HG02678 (cell line): ENCODE data around the gene AKAP8.
A peak's percentile ranks its signal among the peaks of the same experiment; 100 is the strongest.
"Not testable (repeated sequence)": the region's sequence is repeated elsewhere in the genome, so short reads cannot be mapped to it uniquely, and the experiment has no call there.

Experiments
- ATAC-seq: cut with Tn5 transposase; IDR thresholded peaks from one replicate; pipeline ENCODE4 v1.9.1; 2021; ENCODE audit warnings: mild to moderate bottlenecking, moderate library complexity; ENCODE audit not compliant: unreplicated experiment

Gene AKAP8

DNA sequence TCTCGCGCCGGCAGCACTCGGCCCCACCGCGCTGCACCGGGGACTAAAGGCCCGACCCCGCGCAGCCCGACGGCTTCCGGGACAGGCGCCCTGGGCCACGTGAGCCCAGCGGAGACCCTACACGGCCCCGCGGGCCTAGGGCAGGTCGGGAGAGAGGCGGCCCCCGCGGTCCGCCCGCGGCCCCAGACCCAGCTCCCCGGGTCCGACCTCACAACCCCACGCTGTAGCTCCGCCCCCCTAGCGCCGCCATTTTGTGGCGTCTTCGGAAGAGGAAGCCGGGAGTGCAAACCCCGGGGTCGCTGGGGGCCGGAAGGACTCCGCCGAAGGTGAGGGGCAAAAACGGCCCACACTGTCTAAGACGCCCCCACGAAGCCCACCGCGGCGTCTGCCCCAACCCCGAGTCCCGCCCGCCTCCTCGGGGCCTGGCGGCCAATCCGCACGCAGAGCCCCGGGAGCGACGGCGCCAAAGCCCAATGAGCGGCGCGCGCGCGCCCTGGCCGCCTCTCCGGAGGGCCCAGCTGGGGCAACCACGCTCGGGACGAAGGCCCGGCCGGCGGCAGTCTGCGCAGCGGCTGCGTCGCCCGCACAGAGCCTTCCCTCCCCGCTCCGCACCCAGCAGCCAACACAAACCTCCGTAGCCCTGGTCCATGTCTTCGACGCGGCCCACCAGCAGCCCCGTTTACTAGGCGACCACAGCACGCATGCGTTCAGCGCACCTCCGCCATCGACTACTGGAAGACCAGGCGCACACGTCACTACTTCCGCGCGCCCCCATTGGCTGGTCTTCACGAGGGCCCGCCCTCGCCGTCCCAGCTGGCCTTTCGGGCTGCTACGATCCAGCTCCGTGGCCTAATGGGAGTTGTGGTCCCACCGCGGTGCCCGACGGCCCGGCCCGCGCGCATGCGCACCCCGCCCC, at the start of gene AKAP8:
TSS of gene AKAP8 (minus strand) at position 705 of the 916 bp plus-strand sequence. CDS start at position 649, 56 bp downstream.
- peak; percentile 86 for ATAC-seq

DNA sequence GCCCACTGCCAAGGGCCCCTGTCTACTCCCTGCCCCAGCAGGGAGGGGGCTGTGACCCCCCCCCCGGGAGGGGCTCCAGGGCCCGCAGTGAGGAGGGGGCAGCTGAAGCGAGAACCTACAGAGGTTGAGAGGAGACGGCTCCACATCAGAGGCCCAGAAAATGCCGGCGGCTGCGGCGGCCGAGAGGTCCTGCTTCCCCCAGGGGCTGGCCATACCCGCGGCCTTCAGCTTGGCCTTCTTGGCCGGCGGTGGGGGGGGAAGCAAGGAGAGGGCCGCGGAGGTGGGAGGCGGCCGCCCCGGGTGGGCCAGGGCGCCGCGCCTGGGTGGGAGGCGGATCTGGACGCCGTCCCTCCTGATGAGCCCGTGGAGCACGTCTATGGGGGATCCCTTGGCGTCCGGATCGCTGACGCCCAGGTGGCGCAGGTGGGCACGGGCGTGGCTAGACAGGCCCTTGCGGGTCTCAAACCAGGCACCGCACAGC, 48.4 kb upstream of the AKAP8 start:
- no peak for ATAC-seq

DNA sequence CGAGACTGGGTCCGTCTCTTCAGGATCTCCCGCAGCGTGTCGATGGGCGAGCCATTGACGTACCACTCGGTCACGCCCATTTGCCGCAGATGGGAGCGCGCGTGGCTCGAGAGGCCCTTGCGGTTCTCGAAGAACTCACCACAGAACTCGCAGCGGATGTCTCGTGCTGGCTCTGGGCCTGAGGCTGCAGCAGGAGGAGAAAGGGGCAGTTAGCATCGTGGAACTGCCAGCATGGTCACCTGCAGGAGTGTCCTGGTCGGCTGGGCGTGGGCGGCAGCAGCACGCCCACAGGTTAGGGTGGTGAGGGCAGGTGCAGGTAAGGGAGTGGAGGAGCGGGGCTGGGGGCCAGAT, 47.7 kb upstream of the AKAP8 start:
- no peak for ATAC-seq

DNA sequence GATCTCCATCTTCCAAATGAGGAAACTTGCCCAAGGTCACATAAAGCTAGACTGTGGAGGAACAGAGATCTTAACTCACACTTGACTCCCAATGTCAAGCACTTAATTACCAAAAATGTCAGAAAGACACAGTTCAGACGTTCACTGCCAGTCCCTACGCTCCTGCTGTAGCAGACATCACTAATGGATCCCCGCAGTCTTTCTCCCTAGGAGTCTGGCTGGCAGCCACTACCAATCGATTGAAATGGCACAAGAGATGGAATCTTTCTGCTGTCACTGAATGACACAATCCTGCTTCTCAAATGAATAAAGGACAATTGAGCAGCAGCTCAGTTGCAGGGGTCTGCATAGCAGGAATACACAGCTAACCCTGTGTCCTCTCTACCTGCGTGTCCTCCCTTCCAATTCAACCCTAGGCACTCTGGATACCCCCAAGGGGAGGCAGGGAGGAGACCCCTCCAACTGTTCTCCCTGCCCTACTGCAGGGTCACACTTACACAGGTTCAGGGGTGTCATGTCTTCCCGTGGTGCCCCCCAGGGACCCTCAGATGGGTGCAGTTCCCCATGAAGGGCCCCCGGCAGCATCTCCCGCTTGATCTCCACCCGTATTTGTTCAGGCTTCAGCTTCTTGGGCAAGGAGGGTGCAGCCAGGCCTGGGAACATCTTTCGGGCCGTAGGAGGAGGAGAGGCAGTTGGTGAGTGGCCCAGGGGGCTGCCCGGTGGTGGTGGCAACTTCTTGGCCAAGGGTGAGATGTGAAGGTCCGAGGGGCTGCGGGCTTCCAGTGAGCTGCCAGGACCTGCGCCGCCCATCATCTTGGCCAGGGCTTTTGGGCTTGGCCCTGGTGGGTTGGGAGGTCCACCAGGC, 47.1 kb upstream of the AKAP8 start:
- ATAC-seq, result no peak

DNA sequence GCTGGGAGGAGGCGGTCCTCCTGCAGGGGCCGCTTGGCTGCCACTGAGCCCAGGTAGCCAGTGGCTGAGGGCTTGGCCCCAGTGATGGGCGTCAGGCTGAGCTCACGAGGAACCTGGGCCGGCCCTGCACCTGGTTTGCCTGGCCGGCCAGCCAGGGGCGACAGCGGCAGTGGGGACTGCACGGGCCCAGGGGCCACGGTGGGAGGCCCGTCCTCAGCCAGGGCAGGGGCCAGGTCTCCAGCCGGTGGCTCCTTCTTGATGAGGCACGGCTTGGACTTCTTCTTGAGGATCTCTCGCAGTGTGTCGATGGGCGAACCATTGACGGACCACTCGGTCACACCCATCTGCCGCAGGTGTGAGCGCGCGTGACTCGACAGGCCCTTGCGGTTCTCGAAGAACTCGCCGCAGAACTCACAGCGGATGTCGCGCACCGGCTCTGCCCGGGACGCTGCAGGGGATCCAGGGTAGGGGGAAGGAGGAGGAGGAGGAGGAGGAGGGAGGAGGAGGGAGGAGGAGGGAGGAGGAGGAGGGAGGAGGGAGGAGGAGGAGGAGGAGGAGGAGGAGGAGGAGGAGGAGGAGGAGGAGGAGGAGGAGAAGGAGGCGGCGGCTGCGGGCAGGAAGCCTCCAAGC, 45.8 kb upstream of the AKAP8 start:
- no peak for ATAC-seq

DNA sequence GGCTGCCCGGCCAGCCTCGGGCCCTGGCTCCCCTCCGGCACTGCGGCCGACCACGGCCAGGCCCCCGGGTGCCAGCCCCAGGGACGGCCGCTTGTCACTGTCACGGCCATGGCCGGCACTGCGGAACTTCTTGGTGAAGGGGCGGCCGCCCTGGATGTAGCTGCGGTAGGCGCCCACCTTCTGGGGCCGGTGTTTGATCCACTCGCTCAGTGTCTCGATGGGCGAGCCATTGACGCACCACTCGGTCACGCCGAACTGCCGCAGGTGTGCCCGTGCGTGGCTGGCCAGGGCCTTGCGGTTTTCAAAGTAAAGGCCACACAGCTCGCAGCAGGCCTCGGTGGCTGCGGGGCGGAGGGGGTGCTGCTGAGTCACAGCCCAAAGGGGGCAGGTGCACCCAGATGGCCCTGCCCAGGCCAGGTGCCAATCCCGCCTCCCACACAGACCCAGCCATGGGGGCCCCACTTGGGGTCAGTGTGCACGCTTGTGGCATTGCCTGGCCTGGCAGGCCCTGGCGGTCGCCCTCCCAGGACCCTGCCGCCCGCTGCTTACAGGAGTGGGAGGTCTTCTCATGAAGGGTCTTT, 45.2 kb upstream of the AKAP8 start:
- ATAC-seq, result no peak

DNA sequence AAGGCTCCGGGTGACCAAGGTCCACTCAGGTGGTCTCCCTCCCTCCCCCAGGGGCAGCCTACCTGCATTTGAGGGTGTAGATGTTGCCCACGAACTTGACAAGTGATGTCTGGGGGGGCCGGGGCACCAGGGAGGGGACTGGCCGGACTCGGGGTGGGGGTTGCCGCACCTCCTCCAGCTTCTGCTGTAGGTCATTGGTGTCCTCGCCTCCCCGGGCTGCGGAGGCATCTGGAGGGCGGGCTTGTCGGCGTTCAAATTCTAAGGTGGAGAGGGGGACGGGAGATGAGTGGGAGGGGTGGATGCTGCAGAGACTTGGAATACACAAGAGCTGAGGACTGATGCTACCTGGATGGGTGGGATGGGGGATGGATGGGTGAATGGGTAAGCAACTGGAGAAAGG, 44.5 kb upstream of the AKAP8 start:
- ATAC-seq, result no peak

DNA sequence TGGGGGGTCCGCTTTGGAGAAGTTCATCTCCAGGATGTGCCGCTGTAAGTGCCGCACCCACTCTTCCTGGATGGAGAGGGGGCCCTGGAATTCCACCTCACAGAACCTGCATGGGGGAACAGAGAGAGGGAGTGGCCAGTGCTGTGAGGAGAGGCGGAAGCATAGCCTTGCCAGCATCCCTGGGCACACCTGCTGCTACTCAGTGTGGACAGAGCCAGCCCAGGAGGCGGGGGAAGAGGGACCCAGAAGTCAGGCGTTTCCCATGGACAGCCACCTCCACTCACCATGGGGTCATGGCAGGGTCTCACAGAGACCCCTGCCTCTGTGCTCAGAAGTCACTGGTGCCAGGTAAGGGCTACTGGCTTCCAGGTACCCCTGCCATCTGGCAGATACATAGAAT, 43.5 kb upstream of the AKAP8 start:
- ATAC-seq, result no peak

DNA sequence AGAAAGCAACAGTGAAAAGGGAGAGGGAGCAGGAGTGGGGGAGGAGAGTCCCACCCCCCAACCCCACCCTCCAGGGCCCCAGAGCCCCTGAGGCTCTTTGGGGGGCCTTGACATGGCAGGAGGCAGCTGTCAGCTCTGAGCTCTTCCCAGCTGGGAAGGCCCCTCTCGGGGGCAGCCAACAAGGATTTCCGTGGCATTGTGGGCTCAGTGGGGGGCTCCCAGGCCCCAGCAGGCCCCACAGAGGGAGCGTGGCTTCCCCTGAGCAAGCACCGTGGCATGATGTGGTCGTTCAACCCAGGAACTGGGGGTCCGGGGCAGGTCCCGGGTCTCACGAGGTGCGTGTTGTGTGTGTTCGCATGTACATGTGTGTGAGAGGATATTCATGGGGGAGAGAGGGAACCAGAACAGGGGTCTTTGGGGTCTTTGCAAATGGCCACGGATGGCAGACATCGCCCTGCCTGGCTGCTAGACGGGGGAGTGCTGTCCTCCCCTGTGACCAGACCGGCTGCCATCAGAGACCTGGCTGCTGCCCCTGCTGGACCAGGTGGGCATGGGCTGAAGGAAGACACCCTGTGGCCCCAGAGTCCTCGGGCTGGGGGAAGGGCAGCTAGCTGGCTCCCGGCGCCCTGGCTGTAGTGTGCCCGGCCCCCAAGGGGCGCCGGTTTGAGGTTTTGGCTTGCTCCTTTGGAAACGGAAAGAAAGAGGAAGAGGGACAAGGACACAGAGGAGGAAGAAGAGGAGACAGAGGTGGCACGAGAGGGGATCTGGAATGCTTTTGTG, 42.9 kb upstream of the AKAP8 start:
- no peak for ATAC-seq

DNA sequence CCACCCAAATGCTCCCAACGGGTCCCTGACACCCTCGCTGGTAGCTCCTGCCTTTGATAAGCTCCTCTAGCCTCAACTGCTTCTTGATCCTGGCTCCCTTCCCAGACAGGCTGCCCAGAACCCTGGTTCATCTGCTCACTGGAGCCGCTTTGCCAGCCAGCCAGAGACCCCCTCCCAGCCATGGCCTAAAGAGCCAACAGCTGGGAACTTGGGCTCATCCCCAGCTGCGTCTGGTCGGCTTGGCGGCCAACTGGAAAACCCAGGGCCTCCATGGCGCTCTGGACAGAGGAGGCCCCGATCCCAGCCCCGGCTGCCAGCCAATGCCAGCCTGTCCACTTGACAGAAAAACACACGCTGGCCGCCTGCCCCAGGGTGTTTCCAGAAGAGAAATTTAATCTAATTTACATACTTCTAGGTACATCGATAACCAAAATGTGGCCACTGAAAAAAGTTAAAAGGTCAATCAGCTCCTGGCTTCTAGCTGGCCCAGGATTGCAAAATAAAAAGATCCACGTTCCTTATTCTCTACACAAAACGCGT, 42.2 kb upstream of the AKAP8 start:
- ATAC-seq, result no peak

DNA sequence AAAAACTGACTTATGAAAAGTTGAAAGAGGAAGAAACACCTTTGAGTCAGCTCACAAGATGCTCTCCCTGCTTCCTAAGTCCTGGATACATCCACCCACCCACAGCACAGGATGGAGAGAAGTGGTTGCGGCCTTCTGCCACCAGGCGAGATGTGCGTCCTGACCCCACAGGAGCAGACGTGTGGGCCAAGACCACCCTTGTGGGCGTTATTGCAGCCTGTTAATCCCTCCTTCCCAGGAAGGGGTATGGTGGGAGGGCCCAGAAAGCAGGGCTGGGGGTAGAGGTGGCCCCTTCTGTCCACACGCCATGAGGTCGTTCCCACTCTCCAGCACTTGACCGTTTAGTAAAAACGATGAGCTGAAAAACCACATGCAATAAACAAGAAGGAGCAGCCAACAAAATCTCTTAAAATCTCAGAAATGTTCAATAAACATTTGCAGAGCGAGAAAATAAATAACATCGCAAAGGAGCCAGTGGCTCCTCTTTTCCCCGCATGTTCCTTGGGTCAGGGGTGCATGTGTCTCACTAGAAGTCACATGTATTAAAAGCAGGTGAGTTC, 41.6 kb upstream of the AKAP8 start:
- no peak for ATAC-seq

DNA sequence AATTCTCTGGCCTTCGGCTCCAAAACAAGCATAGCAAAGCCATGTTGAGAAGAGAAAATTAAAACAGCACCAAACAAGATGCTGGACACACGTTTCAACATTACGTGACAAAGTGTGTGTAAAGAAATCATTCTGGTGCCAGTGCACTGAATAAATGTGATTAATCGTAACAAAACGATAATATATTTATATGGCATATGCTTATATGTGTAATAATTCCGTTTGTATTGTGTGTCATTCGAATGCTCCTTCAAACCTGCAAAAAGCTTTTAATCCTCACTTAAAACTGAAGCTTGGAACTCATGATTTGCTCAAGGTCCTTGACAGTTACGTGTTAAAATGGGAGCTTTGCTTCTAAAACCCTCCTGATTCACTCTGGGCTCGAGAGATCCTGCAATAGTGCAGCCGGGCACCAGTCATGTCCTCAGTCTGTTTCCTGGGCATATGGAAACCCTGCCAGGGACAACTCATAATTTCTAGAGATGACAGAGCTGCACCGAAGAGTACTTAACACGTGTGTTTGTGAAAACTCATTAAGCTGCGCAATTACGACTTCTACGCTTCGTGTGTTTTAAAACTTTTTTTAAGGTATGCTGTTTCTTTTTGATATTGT, 39.9 kb upstream of the AKAP8 start:
- no peak for ATAC-seq

DNA sequence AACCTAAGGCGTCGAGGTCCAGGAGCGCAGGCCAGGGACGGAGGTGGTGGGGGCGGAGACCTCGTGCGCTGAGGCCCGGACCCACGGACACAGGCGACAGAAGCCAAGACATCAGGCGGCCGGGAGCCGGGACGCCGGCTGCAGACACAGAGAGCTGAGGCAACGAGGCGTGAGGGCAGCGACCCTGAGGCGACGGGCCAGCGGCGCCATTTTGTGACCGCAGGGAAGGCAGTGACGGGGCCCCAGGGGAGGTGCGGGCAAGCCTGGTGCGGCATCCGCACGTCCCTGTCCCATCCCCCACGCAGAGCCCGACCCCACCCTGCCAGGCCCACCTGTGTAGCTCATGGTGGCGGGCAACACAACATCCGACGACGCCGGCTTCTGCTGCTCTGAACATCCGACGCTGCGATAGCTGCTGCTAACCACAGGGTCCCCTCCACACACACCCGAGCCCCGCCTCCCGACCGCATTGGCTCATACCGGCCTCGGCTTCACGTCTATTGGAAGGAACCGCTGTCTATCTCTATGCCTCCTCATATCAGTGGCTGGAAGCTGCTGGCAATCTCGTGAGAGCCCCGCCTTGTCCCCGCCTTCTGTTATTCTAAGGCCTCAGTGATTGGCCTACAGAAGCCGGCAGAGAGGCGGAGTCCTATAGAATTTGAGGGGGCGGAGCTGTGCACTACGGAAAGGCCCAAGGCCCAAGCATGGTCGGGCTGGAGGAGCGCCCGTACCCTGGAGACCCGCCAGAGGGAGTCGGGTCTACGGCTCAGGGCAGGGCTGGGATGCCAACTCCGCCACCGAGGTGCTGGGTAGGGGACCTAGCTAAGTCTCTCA, 39.2 kb upstream of the AKAP8 start, which contains the start of gene AKAP8L:
TSS of gene AKAP8L (minus strand) at position 410 of the 834 bp plus-strand sequence. CDS start at position 345, 65 bp downstream.
- peak; percentile 97 for ATAC-seq

DNA sequence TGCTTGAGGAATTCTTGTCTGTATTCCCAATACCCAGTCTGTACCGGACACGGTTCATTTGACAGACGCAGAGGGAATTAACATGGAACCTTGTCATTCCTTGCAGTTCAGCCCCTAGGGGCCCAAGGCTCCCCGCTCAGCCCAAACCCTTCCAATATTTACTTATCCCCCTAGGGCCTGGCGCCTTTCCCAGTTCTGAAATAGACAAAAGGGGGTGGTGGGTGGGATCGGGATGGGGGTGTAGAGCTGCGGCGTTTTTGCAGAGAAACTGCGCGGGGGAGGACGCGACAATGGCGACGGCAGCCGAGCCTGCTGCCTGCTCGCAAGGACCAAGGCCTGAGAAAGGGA, 38.6 kb upstream of the AKAP8 start:
- no peak for ATAC-seq

DNA sequence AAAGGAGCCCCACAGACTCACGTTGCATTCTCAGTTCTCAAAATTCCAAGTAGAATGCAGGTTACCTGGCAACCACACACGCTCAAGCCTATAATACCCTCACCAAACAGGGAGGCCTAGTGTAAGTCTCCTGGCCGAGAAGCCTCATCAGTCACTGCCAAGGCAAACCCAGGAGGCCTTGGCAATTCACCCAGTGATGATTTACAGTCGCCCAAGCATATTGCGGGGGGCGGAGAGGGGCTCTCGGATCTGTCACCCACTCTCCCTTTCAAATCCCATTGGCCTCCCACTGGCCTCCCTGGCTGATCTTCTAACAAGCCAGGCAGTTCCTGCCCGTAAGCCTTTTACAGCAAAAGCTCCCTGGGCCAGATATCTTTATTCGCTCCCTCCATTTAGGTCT, 38.1 kb upstream of the AKAP8 start:
- ATAC-seq, result no peak

DNA sequence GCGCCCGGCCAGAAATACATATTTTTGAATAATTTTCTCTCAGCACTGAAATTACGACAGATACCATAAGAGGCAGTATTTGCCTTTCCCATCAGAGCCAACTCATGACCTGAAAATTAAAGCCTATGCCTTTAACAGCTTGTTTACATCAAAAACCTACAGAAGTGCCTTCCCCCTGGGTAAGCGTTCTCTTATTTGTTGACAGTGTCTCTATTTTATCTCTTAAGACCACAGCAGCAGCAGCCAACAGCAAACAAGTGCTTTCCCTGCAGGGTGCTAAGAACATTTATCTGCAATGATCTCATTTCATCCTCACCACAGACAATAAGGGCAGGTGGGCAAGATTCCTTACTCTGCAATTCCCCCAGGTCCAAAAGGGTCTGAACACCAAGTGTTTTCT, 33.2 kb upstream of the AKAP8 start:
- no peak for ATAC-seq

DNA sequence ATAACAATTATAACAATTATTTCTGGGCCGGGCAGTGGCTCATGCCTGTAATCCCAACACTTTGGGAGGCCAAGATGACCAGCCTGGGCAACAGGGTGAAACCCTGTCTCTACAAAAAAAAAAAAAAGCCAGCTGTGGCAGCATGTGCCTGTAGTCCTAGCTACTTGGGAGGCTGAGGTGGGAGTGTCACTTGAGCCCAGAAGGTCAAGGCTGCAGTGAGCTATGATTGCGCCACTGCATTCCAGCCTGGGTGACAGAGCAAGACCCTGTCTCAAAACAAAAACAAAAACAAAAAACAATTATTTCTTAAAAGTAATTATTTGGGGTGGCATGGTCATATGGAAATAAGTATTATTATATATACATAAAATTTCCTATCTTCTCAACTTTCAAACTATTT, 31.8 kb upstream of the AKAP8 start:
- not testable (repeated sequence) for ATAC-seq

DNA sequence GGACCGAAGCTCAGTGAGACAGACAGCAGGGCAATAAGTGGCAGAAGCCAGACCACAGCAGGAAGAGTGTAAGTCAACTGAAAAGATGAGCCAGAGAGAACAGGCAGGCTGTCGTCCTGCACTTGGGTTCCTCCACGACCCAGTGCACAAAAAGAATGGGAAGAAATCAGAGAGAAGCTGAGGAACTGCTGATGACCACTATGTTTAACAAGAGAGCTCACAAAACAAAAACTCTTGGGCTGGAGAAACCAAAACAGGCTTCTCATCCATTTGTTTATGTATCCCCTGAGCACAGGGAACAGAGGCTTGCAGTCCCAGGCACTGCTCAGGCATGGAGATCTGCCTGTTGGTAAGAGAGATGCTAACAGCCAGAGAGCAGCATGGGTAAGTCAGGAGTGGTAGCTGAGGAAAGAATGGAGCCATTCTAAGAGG, 25.2 kb upstream of the AKAP8 start:
- no peak for ATAC-seq
